ENCODE data around the gene NR6A1. TPM values are rescaled to one million over a fixed set of nuclear protein-coding genes. Genes with fewer than 3 reads are reported as not detected.

NR6A1 gene
- total and polyA plus RNA-seq, 2 of the 13 experiments (the other 11 are each of a cell fraction or from before 2014, with no cell fraction given): 28.1 to 31.5 TPM

GRCh38 chr9:124776954-124777648 is 6.0 kb upstream of the NR6A1 start, which contains the start of gene OLFML2A (continued):
- TF ChIP-seq GABPB1 (CRISPR knock-in tag; IDR thresholded peaks at IDR 0.05) (no peak), KLF9 (CRISPR knock-in tag; IDR thresholded peaks at IDR 0.05; ENCODE audit: low read depth) (no peak), ZKSCAN8 (CRISPR knock-in tag; IDR thresholded peaks at IDR 0.05; ENCODE audit: borderline replicate concordance) (no peak), ZNF24 (IDR thresholded peaks at IDR 0.05) (no peak), SCMH1 (CRISPR knock-in tag; IDR thresholded peaks at IDR 0.05; ENCODE audit: borderline replicate concordance) (no peak), ZNF224 (CRISPR knock-in tag; IDR thresholded peaks at IDR 0.05) (no peak), JUND (CRISPR knock-in tag; IDR thresholded peaks at IDR 0.05) (no peak), ZNF431 (CRISPR knock-in tag; IDR thresholded peaks at IDR 0.05; ENCODE audit: borderline replicate concordance, low read depth) (no peak), PHF8 (CRISPR knock-in tag; IDR thresholded peaks at IDR 0.05) (0 out of 2 replicates have a peak, but pooled peaks have one; percentile 23), IRX3 (CRISPR knock-in tag; IDR thresholded peaks at IDR 0.05; ENCODE audit: borderline replicate concordance, low read depth) (no peak), ZIK1 (CRISPR knock-in tag; IDR thresholded peaks at IDR 0.05; ENCODE audit: borderline replicate concordance, low read depth) (no peak), TOE1 (CRISPR knock-in tag; IDR thresholded peaks at IDR 0.05) (no peak), ZNF274 (CRISPR knock-in tag; IDR thresholded peaks at IDR 0.05) (no peak), NONO (IDR thresholded peaks at IDR 0.05) (no peak), NONO (CRISPR knock-in tag; conservative IDR thresholded peaks at IDR 0.05) (peak; percentile 46; the same call in 1 of the 2 replicates), ZBTB26 (CRISPR knock-in tag; IDR thresholded peaks at IDR 0.05; ENCODE audit: borderline replicate concordance) (no peak), ZNF329 (CRISPR knock-in tag; IDR thresholded peaks at IDR 0.05; ENCODE audit: low read depth) (no peak), ZNF883 (CRISPR knock-in tag; IDR thresholded peaks at IDR 0.05; ENCODE audit: not compliant biosample characterization) (peak; percentile 23), ZNF629 (CRISPR knock-in tag; conservative IDR thresholded peaks at IDR 0.05) (no peak), RNF2 (conservative IDR thresholded peaks at IDR 0.05; ENCODE audit: low read depth) (no peak), KDM4B (CRISPR knock-in tag; IDR thresholded peaks at IDR 0.05) (no peak), ZNF569 (CRISPR knock-in tag; IDR thresholded peaks at IDR 0.05; ENCODE audit: borderline replicate concordance) (no peak), XRCC5 (optimal IDR thresholded peaks at IDR 0.05; ENCODE audit: low read length) (peak; percentile 37), DNMT3B (CRISPR knock-in tag; conservative IDR thresholded peaks at IDR 0.05) (no peak), ZNF276 (CRISPR knock-in tag; IDR thresholded peaks at IDR 0.05; ENCODE audit: low read depth) (0 out of 2 replicates have a peak, but pooled peaks have one; percentile 0), NCOA2 (CRISPR knock-in tag; IDR thresholded peaks at IDR 0.05) (no peak), RFXAP (CRISPR knock-in tag; IDR thresholded peaks at IDR 0.05; ENCODE audit: borderline replicate concordance) (no peak), FOXC1 (CRISPR knock-in tag; IDR thresholded peaks at IDR 0.05; ENCODE audit: borderline replicate concordance) (no peak)
- TF ChIP-seq, protein P1, sequence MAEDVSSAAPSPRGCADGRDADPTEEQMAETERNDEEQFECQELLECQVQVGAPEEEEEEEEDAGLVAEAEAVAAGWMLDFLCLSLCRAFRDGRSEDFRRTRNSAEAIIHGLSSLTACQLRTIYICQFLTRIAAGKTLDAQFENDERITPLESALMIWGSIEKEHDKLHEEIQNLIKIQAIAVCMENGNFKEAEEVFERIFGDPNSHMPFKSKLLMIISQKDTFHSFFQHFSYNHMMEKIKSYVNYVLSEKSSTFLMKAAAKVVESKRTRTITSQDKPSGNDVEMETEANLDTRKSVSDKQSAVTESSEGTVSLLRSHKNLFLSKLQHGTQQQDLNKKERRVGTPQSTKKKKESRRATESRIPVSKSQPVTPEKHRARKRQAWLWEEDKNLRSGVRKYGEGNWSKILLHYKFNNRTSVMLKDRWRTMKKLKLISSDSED (CRISPR knock-in tag; IDR thresholded peaks at IDR 0.05): no peak
